ENCODE measurements around the gene PTPRG. TPM values are rescaled to one million over a fixed set of nuclear protein-coding genes. Genes with fewer than 3 reads are reported as not detected.

PTPRG gene
- total RNA-seq, 2 donors from 2014 or later: not detected

DNA sequence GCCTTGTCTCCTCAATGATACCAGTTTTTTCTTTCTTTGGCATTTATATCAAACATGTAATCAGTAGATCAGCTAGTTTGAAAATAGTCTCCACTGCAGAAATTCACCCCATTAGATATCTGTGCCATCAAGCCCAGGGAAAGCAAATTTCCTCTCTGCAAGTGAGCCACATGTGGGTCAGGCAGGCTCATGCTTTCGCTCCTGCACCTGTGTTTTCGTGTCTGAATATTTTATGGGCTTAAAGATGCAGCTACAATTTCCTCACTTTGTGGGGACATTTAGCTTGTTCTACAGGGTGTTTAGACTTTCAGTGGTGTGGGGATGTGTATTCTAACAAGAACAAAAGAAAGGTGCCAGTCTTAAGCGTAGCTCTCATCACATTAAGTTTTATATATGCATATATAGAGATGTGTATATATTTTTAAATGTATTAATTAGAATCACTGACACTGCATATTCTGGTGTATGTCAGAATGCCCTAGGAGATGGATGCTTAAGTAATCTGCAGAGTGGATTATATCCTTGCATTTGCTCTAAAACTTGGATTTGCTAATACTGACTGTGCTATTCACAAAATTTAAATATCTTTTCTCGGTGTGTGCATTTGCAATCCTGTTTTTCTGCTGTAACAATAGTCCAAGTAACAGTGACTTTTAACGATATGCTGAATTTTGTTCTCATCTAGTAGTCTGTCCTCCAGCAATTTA lies 372.6 kb downstream of the PTPRG start:
- no peak overlapping the region for H3K27ac Mint-ChIP-seq
- H3K36me3 Mint-ChIP-seq (ENCODE audit: low read depth): no peaks in the 10 kb centered on the region
- H3K27me3 Mint-ChIP-seq: no peaks in the 10 kb centered on the region
- no peak for ATAC-seq (replicated peaks)
- no peak overlapping the region for H3K4me3 Mint-ChIP-seq
- no peaks in the 10 kb centered on the region for H3K4me1 Mint-ChIP-seq
- H3K9me3 Mint-ChIP-seq: peaks cover 8% of the 10 kb centered on the region

DNA sequence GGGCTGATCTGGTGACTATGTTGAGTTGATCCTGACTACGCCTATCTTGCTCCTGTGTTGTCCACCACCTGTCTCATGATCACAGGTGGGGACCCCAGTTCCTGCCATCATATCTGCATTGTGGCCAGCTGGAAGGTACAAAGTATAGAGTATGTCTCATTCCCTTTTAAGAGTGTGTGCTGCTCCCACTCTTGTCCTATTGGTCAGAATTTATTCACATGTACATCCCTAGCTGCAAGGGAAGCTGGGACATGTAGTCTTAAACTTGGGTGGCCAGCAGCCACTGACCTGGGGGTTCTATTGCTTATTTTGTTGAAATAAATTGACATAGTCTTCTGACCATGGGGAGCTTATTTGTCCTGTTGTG lies 373.1 kb downstream of the PTPRG start:
- Mint-ChIP-seq H3K4me3 (no peak overlapping the region), H3K36me3 (ENCODE audit: low read depth) (no peaks in the 10 kb centered on the region), H3K27me3 (no peaks in the 10 kb centered on the region), H3K27ac (no peak overlapping the region), H3K4me1 (no peaks in the 10 kb centered on the region), H3K9me3 (peaks cover 8% of the 10 kb centered on the region)
- no peak for ATAC-seq (replicated peaks)

DNA sequence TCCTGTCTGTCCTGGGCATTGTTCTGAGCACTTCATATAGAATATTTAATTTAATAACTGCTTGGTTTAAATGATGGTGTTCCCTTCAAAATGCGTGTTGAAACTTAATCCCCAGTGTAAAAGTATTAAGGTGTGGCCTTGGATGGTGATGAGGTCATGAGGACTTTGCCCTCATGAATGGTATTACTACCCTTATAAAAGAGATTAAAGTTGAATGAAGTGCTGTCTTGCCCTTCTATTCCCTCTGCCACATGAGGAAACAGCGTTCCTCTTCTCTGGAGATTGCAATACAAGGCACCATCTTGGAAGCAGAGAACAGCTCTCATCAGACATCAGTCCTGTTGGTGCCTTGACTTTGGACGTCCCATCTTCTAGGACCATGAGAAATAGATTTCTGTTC lies 374.4 kb downstream of the PTPRG start:
- Mint-ChIP-seq H3K27ac (no peak overlapping the region), H3K4me1 (no peaks in the 10 kb centered on the region), H3K36me3 (ENCODE audit: low read depth) (no peaks in the 10 kb centered on the region)

DNA sequence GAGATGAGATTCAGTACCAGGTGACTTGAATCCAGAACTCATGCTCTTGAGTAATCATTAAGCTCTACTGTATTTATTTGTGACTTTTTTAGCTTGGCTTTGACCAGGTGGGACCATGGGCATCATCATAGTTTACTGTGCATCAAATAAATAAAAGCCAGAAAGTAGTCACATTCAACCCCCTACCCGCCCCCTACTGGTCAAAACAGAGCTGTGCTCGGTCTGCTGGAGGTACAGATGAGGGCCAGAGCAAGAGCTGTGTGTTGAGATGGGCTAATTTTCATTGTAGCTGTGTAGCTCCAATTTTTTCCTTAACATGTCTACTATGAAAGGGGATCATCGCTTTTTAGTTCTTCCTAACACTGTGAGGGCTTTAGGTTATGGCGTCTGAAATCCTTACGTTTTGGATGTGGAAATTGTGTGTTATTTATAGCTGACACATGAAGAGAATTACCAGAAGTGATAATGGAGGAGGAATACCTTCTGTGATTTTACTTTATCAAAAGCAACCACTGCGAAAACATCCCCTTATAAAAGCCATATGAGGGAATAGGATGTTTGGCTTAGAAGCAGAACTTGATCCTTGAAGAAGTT lies 375.1 kb downstream of the PTPRG start:
- Mint-ChIP-seq H3K9me3 (peaks cover 8% of the 10 kb centered on the region), H3K36me3 (ENCODE audit: low read depth) (no peaks in the 10 kb centered on the region), H3K4me3 (no peak overlapping the region), H3K27ac (no peak overlapping the region), H3K27me3 (no peaks in the 10 kb centered on the region), H3K4me1 (no peaks in the 10 kb centered on the region)
- no peak for ATAC-seq (replicated peaks)

More for the DNA sequence above, 374.4 kb downstream of the PTPRG start:
- Mint-ChIP-seq H3K27me3 (no peaks in the 10 kb centered on the region), H3K9me3 (peaks cover 8% of the 10 kb centered on the region), H3K4me3 (no peak overlapping the region)
- ATAC-seq (replicated peaks): no peak

DNA sequence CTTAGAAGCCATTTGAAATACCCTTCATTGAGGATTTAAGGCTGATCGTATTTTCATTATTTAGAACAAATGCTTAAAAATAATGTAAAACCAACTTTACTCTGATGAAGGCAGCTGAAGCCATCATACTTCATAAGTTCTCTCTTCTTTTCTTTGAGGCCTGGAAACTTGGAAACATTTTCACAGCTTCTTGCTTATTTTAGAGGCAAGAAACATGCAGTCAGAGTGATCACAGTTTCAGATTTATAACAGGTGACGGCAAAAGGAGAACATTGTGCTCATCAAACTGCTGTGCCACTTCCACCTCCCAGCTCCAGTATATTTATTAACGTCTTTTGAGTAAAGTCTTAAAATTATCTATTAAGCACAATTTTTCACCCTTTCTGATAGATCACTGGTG lies 376.1 kb downstream of the PTPRG start:
- no peak overlapping the region for H3K27ac Mint-ChIP-seq
- H3K9me3 Mint-ChIP-seq: peaks cover 8% of the 10 kb centered on the region
- no peaks in the 10 kb centered on the region for H3K4me1 Mint-ChIP-seq
- H3K4me3 Mint-ChIP-seq: no peak overlapping the region
- H3K27me3 Mint-ChIP-seq: no peaks in the 10 kb centered on the region
- ATAC-seq (replicated peaks): no peak
- no peaks in the 10 kb centered on the region for H3K36me3 Mint-ChIP-seq (ENCODE audit: low read depth)

DNA sequence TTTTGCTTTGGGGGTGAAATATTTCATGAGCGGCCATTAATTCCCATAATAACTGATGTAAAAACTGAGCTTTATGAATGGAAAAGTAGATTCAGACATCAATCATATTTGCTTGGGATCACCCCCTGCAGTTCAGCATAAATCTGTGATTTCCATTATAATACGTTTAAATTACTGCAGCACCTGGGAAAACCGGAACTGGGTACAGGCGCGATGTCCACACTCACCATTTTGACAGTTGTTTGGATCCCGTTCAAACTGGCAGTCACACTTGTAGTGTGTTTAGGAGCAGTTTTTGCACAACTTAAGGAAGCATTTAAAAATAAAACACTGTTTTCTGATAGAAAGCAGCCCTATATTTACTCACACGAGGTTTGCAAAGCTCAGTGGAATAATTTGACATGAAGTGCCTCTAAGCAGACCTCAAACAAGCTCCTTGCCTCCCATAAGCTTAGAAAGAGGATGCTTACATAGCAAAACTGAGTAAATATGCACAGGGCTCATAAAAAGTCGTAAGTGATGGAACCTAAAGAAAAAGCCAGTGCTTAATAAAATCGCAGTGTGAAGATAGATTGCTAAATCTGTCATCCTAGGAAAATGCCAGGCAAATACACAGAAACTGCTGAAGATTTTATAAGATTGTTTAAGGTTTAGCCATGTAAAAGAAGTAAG lies 377.6 kb downstream of the PTPRG start:
- ATAC-seq (replicated peaks): no peak
- H3K27me3 Mint-ChIP-seq: no peaks in the 10 kb centered on the region
- no peaks in the 10 kb centered on the region for H3K4me1 Mint-ChIP-seq

DNA sequence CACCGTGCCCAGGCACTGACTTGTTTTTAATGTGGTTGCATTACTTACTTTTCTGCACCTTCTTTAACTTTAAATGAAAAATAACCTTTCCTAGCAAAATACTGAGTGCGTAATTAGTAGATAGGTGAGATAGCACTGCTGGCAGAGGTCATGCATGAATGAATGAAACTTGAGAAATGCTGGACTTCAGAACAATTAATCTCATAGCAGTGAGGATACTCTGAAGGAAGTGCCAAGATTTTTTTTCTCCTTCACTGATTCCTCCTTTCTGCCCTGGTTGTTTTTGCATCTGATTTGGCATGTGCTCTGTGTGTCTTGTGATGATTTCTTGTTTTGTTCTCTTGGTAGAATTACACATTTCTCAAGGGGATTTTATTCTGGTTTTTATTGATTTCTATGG lies 378.9 kb downstream of the PTPRG start:
- no peaks in the 10 kb centered on the region for H3K27me3 Mint-ChIP-seq
- no peak overlapping the region for H3K27ac Mint-ChIP-seq
- ATAC-seq (replicated peaks): no peak
- no peaks in the 10 kb centered on the region for H3K36me3 Mint-ChIP-seq (ENCODE audit: low read depth)
- H3K4me1 Mint-ChIP-seq: no peaks in the 10 kb centered on the region
- no peak overlapping the region for H3K4me3 Mint-ChIP-seq
- peaks cover 3% of the 10 kb centered on the region for H3K9me3 Mint-ChIP-seq

More for the DNA sequence above, 377.6 kb downstream of the PTPRG start:
- H3K36me3 Mint-ChIP-seq (ENCODE audit: low read depth): no peaks in the 10 kb centered on the region
- no peak overlapping the region for H3K4me3 Mint-ChIP-seq
- H3K27ac Mint-ChIP-seq: no peak overlapping the region
- H3K9me3 Mint-ChIP-seq: peaks cover 10% of the 10 kb centered on the region

DNA sequence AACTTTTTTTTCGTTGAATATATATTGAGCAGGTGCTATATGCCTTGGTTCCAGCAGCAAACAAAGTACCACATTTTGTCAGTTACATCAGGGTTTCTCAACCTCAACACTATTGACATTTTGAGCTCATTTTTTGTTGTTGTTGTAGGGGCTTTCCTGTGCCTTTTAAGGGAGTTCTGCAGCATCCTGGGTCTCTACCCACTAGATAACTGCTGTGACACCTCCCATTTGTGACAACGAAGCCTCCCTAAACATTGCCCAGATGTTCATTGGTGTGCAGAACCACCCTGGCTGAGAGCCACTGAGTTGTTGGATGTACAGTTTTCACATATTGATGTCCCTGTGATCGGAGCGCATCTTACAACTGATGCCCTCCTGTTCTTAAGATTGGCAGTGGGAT lies 382.6 kb downstream of the PTPRG start:
- H3K4me1 Mint-ChIP-seq: no peaks in the 10 kb centered on the region
- no peak overlapping the region for H3K4me3 Mint-ChIP-seq
- H3K36me3 Mint-ChIP-seq (ENCODE audit: low read depth): no peaks in the 10 kb centered on the region
- H3K9me3 Mint-ChIP-seq: peaks cover 7% of the 10 kb centered on the region
- no peak overlapping the region for H3K27ac Mint-ChIP-seq
- no peaks in the 10 kb centered on the region for H3K27me3 Mint-ChIP-seq
- ATAC-seq (replicated peaks): no peak

DNA sequence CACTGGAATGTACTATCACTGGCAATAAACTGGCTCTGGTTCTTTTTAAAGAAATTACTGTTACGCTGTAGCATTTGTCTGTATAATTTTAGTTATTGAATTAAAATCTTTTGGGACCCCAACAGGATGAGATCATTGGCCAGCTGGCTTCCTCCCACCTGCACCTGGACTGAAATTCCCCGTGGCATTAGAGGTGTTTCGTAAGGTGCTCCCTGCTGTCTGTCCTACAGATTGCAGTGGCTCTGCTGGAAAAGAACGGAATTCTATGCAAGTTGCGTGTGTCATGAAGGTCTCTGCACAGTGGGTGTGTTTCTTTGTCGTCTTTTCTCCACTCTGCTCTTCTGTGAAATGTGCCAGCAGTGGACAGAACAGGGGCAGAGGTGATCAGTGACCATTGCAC lies 383.4 kb downstream of the PTPRG start:
- no peak overlapping the region for H3K4me3 Mint-ChIP-seq
- H3K9me3 Mint-ChIP-seq: peaks cover 7% of the 10 kb centered on the region
- ATAC-seq (replicated peaks): no peak
- no peaks in the 10 kb centered on the region for H3K36me3 Mint-ChIP-seq (ENCODE audit: low read depth)
- no peaks in the 10 kb centered on the region for H3K27me3 Mint-ChIP-seq
- no peaks in the 10 kb centered on the region for H3K4me1 Mint-ChIP-seq
- no peak overlapping the region for H3K27ac Mint-ChIP-seq

DNA sequence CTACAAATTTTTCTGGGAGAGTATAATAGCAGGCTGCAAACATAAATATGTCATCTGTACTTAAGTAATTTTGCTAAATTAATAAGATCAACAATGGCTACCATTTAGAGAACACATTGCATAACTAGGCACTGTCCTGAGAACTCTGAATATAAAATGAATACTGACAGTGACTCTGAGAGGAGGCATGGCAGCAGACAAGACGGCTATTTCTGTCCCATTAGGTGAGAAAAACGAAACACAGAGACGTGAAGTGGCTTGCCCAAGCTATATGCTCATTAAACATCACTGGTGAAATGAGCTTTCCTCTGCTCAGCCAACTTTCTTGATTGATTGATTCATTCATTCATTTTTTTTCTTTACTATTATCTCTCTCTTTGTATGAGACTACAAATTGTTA lies 384.3 kb downstream of the PTPRG start:
- Mint-ChIP-seq H3K27me3 (no peaks in the 10 kb centered on the region), H3K4me1 (no peaks in the 10 kb centered on the region), H3K36me3 (ENCODE audit: low read depth) (no peaks in the 10 kb centered on the region), H3K9me3 (peaks cover 7% of the 10 kb centered on the region), H3K27ac (no peak overlapping the region), H3K4me3 (no peak overlapping the region)
- ATAC-seq (replicated peaks): no peak

DNA sequence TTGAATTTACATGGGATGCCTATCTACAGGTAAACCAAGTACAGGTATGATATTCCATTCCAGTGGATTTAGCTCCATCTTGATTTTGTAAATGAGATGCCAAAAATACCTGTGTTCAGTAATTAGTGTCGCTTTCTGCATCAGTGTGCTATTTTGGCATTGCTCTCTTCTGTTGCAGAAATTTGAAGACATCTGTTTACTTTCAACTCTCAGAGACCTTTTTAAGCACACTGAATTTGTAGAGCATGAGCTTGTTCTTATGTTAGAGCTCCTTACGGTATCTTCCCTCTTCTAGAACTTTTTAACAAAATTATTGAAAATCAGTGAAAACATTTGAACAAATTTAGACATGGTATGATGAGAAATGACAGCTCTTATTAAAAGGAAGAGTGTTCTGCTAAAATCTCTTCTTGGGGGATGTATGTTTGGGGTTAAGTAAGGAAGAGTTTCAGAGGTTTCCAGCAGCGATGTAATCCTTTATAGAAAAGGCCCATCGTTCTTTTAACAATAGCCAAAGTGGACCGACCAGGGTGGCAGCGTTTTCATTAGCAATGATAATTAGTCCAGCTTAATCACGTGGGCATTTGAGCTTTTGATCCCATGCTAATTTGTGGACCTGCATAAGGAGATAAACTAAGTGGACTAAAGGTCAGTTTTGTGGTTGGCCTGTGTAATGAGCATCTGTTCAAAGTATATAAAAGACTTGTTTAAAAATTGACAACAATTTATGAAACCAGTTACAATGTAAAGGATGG lies 385.4 kb downstream of the PTPRG start:
- no peaks in the 10 kb centered on the region for H3K4me1 Mint-ChIP-seq
- no peak for ATAC-seq (replicated peaks)

DNA sequence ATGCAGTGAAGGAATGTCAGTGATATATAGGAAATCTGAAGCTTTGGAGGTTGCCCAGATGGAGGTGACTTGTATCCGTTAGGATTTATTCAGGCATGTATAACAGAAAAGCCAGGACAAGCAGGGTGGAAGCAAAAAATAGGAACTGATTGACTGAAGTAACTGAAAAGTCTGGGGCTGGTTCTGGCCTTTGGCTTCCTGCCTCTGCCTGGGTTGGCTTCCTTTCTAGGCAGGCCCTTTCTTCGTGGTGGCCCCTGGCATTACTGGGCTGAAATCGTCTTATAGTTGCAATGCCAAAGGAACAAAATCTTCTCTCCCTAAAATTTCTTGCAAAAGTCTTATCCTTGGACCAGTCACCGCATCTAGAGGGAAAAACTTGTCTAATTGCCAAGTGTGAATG lies 386.1 kb downstream of the PTPRG start:
- Mint-ChIP-seq H3K36me3 (ENCODE audit: low read depth) (no peaks in the 10 kb centered on the region), H3K9me3 (peaks cover 7% of the 10 kb centered on the region), H3K27ac (no peak overlapping the region), H3K4me3 (no peak overlapping the region), H3K4me1 (no peaks in the 10 kb centered on the region), H3K27me3 (no peaks in the 10 kb centered on the region)
- ATAC-seq (replicated peaks): no peak

More for the DNA sequence above, 385.4 kb downstream of the PTPRG start:
- Mint-ChIP-seq H3K27ac (no peak overlapping the region), H3K9me3 (peaks cover 7% of the 10 kb centered on the region), H3K36me3 (ENCODE audit: low read depth) (no peaks in the 10 kb centered on the region), H3K4me3 (no peak overlapping the region), H3K27me3 (no peaks in the 10 kb centered on the region)

DNA sequence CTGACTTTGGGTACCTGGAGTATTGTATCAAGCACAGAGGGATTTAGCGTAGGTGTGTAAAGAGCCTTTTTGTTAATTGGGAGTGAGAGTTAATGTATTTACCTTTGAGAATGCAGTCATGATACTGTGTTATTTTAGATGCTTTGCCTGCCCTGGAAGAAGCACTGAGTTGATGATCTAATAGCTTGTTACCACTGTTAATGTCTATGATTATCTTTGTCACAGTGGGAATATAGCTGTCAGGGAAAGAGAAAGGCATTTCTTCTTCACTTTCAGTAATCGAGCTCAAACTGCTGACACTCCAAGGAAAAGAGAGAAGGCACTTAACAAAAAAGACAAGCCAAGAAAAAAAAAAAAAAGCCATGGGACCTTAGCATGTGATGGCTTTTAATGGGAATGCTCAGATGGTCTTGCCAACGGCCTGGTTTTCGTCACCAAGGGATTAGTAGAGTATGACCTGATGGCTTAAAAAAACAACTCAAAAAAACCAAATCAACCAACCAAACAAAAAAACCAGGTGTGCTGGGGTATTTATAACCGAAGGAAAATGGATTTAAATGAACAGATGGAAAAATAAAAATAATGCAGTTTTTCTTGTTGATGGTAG lies 387.4 kb downstream of the PTPRG start:
- Mint-ChIP-seq H3K4me1 (no peaks in the 10 kb centered on the region), H3K36me3 (ENCODE audit: low read depth) (no peaks in the 10 kb centered on the region), H3K27ac (no peak overlapping the region), H3K4me3 (no peak overlapping the region), H3K27me3 (no peaks in the 10 kb centered on the region), H3K9me3 (peaks cover 4% of the 10 kb centered on the region)
- ATAC-seq (replicated peaks): no peak

DNA sequence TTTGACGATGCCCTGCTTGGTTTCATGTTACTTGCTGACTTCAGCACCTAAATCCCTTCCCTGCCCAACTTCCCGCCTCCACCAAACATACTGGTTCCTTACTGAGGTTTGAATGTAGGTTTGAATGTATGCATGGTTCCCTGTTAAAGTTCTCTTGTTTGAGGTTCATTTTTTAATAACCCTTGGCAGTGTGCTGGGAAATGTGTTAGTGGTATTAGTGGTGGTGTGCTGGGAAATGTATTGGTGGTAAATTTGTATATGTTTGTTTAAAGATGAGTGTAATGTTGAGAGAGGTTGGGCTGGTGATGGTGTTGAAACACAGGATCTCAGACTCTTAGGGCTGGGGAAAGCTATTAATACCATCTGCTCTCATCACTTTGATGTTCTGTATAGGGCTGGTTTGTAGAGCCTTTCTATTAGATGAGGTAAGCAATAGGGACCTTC lies 392.7 kb downstream of the PTPRG start:
- Mint-ChIP-seq H3K27me3 (no peaks in the 10 kb centered on the region), H3K9me3 (no peaks in the 10 kb centered on the region), H3K4me1 (no peaks in the 10 kb centered on the region), H3K4me3 (no peak overlapping the region), H3K36me3 (ENCODE audit: low read depth) (no peaks in the 10 kb centered on the region), H3K27ac (no peak overlapping the region)
- ATAC-seq (replicated peaks): no peak
